ENCODE measurements around the gene PRPF40B. TPM values are rescaled to one million over a fixed set of nuclear protein-coding genes. Genes with fewer than 3 reads are reported as not detected.
A peak's percentile ranks its signal among the peaks of the same experiment; 100 is the strongest.

PRPF40B gene
- total RNA-seq, 1 experiment from 2014 or later: 6.5 TPM

GRCh38 chr12:49619286-49619685 is 4.1 kb upstream of the PRPF40B start:
- Histone ChIP-seq H3K27ac (no peak overlapping the region), H3K36me3 (no peaks in the 10 kb centered on the region), H3K4me1 (replicated peaks) (peaks cover 19% of the 10 kb centered on the region), H3K27me3 (replicated peaks) (no peaks in the 10 kb centered on the region), H3K4me3 (no peak overlapping the region), H3K9me3 (replicated peaks) (peaks cover 11% of the 10 kb centered on the region; the same call in 1 of the 2 replicates)
- no peak for DNase-seq (ENCODE audit: low read depth in 1 of 2, low spot score in 2 of 2)

- DNase-seq (ENCODE audit: low read depth in 1 of 2, low spot score in 2 of 2): no peak
- no peaks in the 10 kb centered on the region for H3K27me3 ChIP-seq (replicated peaks)
Measured at GRCh38 chr12:49621651-49622500, 1.5 kb upstream of the PRPF40B start.

GRCh38 chr12:49622501-49623141 is 740 bp upstream of the PRPF40B start:
- no peak for DNase-seq (ENCODE audit: low read depth in 1 of 2, low spot score in 2 of 2)
- H3K9me3 ChIP-seq (replicated peaks): no peaks in the 10 kb centered on the region
- peak overlapping the region; percentile 53 for H3K4me3 ChIP-seq
- no peak overlapping the region for H3K27ac ChIP-seq
- no peaks in the 10 kb centered on the region for H3K27me3 ChIP-seq (replicated peaks)
- H3K4me1 ChIP-seq (replicated peaks): peaks cover 22% of the 10 kb centered on the region
- H3K36me3 ChIP-seq: no peaks in the 10 kb centered on the region

More at GRCh38 chr12:49621651-49622500, 1.5 kb upstream of the PRPF40B start:
- H3K27ac ChIP-seq: no peak overlapping the region
- peak overlapping the region; percentile 53 for H3K4me3 ChIP-seq
- H3K36me3 ChIP-seq: no peaks in the 10 kb centered on the region
- 0 out of 2 replicates have a peak, but pooled peaks cover under 1% of the 10 kb centered on the region for H3K9me3 ChIP-seq (replicated peaks)
- H3K4me1 ChIP-seq (replicated peaks): peaks cover 19% of the 10 kb centered on the region

- no peak overlapping the region for H3K4me3 ChIP-seq
- H3K36me3 ChIP-seq: no peaks in the 10 kb centered on the region
- no peaks in the 10 kb centered on the region for H3K9me3 ChIP-seq (replicated peaks)
- H3K27ac ChIP-seq: no peak overlapping the region
- H3K27me3 ChIP-seq (replicated peaks): no peaks in the 10 kb centered on the region
- DNase-seq (ENCODE audit: low read depth in 1 of 2, low spot score in 2 of 2): no peak
- peaks cover 29% of the 10 kb centered on the region for H3K4me1 ChIP-seq (replicated peaks)
Measured at GRCh38 chr12:49624921-49625577, 1.7 kb downstream of the PRPF40B start.

- H3K27me3 ChIP-seq (replicated peaks): no peaks in the 10 kb centered on the region
- no peak overlapping the region for H3K27ac ChIP-seq
- H3K36me3 ChIP-seq: no peaks in the 10 kb centered on the region
- H3K4me1 ChIP-seq (replicated peaks): peaks cover 29% of the 10 kb centered on the region
- DNase-seq (ENCODE audit: low read depth in 1 of 2, low spot score in 2 of 2): no peak
- no peak overlapping the region for H3K4me3 ChIP-seq
- H3K9me3 ChIP-seq (replicated peaks): no peaks in the 10 kb centered on the region
Measured at GRCh38 chr12:49626169-49626835, 2.9 kb downstream of the PRPF40B start.

- Histone ChIP-seq H3K9me3 (replicated peaks) (no peaks in the 10 kb centered on the region), H3K27me3 (replicated peaks) (no peaks in the 10 kb centered on the region), H3K27ac (no peak overlapping the region), H3K4me1 (replicated peaks) (peaks cover 26% of the 10 kb centered on the region), H3K4me3 (no peak overlapping the region), H3K36me3 (no peaks in the 10 kb centered on the region)
- DNase-seq (ENCODE audit: low read depth in 1 of 2, low spot score in 2 of 2): no peak
Measured at GRCh38 chr12:49626836-49627235, 3.5 kb downstream of the PRPF40B start.

GRCh38 chr12:49627752-49628360 is 4.5 kb downstream of the PRPF40B start:
- Histone ChIP-seq H3K4me3 (no peak overlapping the region), H3K4me1 (replicated peaks) (peaks cover 18% of the 10 kb centered on the region), H3K27me3 (replicated peaks) (no peaks in the 10 kb centered on the region), H3K9me3 (replicated peaks) (no peaks in the 10 kb centered on the region), H3K27ac (no peak overlapping the region), H3K36me3 (no peaks in the 10 kb centered on the region)
- peak in 1 of 2 experiments; percentile 57 for DNase-seq (ENCODE audit: low read depth in 1 of 2, low spot score in 2 of 2)

- Histone ChIP-seq H3K4me3 (no peak overlapping the region), H3K27me3 (replicated peaks) (no peaks in the 10 kb centered on the region), H3K36me3 (no peaks in the 10 kb centered on the region), H3K27ac (no peak overlapping the region), H3K4me1 (replicated peaks) (peaks cover 10% of the 10 kb centered on the region), H3K9me3 (replicated peaks) (no peaks in the 10 kb centered on the region)
- no peak for DNase-seq (ENCODE audit: low read depth in 1 of 2, low spot score in 2 of 2)
Measured at GRCh38 chr12:49631336-49631907, 8.1 kb downstream of the PRPF40B start.

GRCh38 chr12:49632401-49632800 is 9.0 kb downstream of the PRPF40B start:
- Histone ChIP-seq H3K36me3 (no peaks in the 10 kb centered on the region; the same call in 1 of the 2 replicates), H3K4me3 (no peak overlapping the region), H3K9me3 (replicated peaks) (no peaks in the 10 kb centered on the region), H3K27ac (no peak overlapping the region), H3K4me1 (replicated peaks) (peaks cover 16% of the 10 kb centered on the region), H3K27me3 (replicated peaks) (no peaks in the 10 kb centered on the region)
- DNase-seq (ENCODE audit: low read depth in 1 of 2, low spot score in 2 of 2): no peak

GRCh38 chr12:49632986-49633702 is 9.8 kb downstream of the PRPF40B start:
- H3K9me3 ChIP-seq (replicated peaks): no peaks in the 10 kb centered on the region
- no peaks in the 10 kb centered on the region; the same call in 1 of the 2 replicates for H3K36me3 ChIP-seq
- no peak overlapping the region for H3K4me3 ChIP-seq
- no peak overlapping the region for H3K27ac ChIP-seq
- no peaks in the 10 kb centered on the region for H3K27me3 ChIP-seq (replicated peaks)
- peaks cover 9% of the 10 kb centered on the region for H3K4me1 ChIP-seq (replicated peaks)
- DNase-seq (ENCODE audit: low read depth in 1 of 2, low spot score in 2 of 2): no peak

- peaks cover 7% of the 10 kb centered on the region; the same call in 1 of the 2 replicates for H3K4me1 ChIP-seq (replicated peaks)
Measured at GRCh38 chr12:49633703-49634345, 10.5 kb downstream of the PRPF40B start.

GRCh38 chr12:49635036-49635435 is 11.7 kb downstream of the PRPF40B start:
- H3K27me3 ChIP-seq (replicated peaks): no peaks in the 10 kb centered on the region
- H3K36me3 ChIP-seq: no peaks in the 10 kb centered on the region; the same call in 1 of the 2 replicates
- no peak overlapping the region for H3K27ac ChIP-seq
- peaks cover 7% of the 10 kb centered on the region; the same call in 1 of the 2 replicates for H3K4me1 ChIP-seq (replicated peaks)
- DNase-seq (ENCODE audit: low read depth in 1 of 2, low spot score in 2 of 2): no peak
- no peak overlapping the region for H3K4me3 ChIP-seq
- no peaks in the 10 kb centered on the region for H3K9me3 ChIP-seq (replicated peaks)

More at GRCh38 chr12:49633703-49634345, 10.5 kb downstream of the PRPF40B start:
- H3K4me3 ChIP-seq: no peak overlapping the region
- H3K9me3 ChIP-seq (replicated peaks): no peaks in the 10 kb centered on the region
- DNase-seq (ENCODE audit: low read depth in 1 of 2, low spot score in 2 of 2): no peak
- no peaks in the 10 kb centered on the region for H3K27me3 ChIP-seq (replicated peaks)
- H3K36me3 ChIP-seq: no peaks in the 10 kb centered on the region; the same call in 1 of the 2 replicates
- H3K27ac ChIP-seq: no peak overlapping the region
